ENCODE measurements around the gene KRT38.
"Not testable (repeated sequence)": the region's sequence is repeated elsewhere in the genome, so short reads cannot be mapped to it uniquely, and the experiment has no call there.

KRT38 gene

DNA sequence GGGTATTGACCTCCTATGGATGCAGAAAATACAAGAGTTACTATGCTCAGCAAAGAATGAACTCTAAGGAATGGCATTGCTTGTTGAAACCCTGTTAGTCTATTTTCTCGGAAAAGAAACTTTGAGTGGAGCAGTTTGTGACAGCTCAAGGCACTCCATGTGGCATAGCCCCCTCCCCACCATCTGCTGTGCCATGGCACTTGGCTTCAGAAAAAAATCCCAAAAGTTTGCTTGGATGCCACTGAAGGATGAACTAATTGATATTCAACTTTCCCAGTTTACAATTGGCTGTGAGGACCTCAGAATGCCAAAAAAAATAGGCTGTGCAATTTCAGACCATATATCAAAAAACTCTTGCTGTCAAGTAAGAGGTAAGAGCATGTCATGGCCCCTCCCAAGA is 45.2 kb downstream of the KRT38 start:
- DNase-seq, result no peak

DNA sequence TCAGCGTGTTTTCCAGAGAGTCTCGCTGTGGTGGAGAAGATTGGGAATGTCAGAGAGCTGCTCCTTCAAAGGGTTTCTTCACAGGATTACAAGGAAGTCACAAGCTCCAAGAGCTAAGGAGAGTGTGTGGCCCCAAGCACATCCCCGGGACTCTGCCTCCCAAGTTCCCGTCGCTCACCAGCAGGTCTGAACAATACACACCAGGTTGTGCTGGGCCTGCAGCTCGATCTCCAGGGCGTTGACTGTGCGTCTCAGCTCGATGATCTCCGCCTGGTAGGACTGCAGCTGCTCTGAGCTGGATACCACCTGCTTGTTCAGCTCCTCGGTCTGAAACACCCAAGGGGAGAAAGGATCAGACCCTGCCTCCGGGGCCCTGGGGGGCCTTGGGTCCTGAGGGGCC is 45.7 kb downstream of the KRT38 start:
- not testable (repeated sequence) for DNase-seq

DNA sequence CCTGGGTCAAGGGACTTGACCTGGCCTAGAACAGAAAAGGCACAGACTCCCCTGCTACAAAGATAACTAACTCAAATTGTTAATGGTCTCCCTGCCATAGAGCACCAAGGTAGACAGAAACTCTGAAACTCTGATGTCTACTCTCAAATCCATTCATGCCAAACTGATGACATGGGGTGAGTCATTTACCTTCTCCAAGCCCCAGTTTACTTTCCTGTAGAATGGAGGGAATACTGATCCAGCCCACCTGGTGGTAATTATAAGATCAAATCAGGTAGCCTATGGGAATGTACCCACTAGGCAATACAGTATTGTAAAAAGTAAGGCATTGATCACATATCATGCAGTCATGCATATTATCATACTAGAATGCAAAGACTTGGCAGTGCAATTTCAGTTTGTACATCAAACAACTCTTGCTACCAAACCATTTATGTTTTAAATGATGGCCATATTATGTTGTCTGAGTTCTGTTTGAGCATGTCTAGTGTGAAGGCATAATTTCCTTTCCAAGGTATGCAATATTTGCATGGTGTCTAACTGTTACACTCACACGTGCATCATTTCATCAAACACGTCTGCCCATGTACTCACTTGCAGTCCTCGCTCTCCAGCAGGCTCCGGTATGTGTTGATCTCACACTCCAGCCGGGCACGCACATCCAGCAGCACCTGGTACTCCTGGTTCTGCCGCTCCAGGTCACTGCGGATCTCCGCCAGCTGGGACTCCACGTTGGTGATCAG is 46.4 kb downstream of the KRT38 start:
- DNase-seq, result no peak

DNA sequence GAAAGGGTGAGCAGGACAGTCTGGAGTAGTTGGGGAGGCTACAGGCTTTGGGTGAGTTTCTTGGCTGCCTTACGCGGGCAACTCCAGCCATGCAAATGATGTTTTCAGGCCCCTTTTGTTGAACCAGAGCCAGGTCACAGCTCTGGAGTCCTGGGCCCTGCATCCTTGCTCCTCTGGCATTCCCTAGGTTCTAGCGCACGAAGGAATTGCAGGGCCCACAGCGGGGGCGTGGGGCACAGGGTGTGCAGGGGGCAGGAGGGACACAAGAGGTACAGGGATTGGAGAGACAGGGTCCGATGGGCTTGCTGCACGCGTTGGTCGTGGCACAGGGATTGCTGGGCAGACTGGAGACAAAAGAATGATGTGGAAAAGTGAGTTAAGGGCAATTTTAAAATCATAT is 47.0 kb downstream of the KRT38 start:
- DNase-seq, result no peak

DNA sequence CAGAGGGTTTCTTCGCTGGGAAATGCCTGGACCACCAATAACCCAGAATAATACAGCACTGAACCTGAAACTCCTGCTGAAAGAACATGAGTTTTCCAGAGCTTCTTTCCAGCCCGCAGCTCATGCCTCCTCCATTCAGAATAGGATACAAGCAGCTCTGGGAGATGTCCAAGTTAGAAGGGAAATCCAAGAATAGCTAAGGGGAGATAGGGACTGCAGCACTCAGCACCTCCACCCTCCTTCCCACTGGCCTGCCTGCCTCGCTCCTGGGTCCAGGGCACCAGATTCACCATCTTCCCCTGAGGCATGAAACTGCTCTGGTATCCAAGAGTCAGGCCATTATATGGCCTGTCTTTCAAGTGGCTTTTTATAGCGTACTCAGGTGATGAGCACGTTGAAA is 47.5 kb downstream of the KRT38 start:
- DNase-seq, result no peak

DNA sequence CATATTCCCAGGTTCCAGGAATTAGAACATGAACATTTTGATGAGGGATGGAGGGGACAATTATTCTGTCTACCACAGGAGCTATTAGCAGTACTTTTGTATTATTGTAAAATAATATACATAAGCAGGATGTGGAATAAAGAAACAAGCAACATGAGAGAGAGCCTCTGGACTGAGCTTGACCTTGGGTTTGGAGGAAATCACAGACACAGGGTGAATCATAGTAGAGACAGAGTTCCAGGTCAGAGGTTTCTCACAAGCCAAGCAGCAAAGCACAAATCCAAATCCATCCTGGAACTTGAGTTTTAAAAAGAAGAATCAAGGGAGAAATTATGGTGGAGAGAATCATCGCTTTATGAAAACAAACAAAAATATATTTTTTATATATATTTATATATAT is 48.5 kb downstream of the KRT38 start:
- DNase-seq, result no peak

DNA sequence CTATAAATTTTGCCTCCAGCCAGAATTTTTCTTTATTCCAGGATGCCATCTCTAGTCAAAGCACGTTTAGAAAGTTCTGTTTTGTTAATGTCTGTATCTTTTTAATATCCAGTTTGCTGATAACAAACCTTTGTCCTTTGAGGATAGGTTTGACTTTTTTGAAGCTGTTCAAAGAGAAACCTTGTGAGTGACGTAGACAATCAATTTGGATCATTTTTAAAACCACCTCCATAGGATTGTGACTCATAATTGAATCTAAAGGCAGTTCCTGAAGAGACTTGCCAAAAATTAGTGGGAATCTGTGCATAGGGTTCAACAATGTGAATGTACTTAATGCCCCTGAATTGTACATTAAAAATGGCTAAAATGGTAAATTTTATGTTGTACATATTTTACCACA is 49.2 kb downstream of the KRT38 start:
- no peak for DNase-seq

DNA sequence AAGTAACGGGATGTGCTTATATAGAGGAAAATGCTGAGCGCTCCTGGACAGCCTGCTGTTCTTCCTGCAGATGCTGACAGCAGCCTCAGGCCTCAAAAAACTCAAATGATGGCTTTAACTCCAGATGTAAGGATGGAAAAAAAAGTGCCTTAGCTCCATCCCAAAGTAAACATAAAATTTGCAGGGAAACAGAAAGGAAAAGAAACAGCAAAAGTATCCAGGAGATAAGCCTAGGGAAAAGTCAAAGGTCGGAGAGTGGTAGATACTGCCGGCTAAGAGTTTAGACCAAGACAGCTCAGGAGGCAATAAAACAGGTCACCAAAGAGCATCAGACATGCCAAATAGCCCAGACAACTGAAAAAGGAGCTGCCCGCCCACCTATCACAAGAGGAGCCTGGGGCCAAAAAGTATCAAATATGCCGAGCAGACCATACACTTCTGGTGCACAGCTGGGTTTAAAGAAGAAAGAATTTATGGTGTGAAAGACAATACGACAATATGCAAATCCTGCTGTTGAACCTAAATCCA is 50.3 kb downstream of the KRT38 start:
- DNase-seq, result no peak

DNA sequence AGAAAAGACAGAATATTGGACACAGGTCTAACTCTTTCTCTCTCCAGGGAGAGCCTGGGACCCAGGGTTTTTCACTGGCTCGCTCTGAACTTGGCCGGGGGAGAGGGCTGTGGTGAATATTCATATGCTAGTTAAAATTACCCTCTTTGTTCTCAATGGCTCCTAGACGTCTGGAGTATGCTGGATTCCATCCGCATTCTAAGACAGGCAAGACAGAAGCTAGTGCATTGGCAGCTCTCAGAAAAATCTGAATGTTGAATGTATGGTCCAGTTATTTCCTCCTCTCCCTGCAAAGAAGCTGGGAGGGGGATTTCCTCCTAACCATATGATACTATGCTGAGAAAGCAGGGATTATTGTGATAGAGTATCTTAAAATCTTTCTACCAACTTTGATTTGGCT is 53.1 kb downstream of the KRT38 start:
- DNase-seq, result no peak

DNA sequence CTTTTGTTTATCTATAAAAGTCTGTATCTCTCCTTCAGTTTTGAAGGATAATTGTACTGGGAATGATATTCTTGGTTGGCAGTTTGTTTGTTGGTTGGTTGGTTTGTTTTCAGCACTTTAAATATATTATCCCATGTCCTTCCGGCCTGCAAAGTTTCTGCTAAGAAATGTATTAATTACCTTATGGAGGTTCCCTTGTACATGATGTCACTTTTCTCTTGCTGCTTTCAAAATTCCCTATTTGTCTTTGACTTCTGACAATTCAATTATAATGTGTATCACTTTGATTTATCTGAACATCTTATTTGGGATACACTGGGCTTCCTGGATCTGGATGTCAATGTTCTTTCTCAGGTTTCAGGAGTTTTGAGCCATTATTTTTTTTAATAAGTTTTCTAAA is 54.6 kb downstream of the KRT38 start:
- no peak for DNase-seq

Data from nucleus accumbens (tissue), 56 donors.